HL-60 (cell line): ENCODE data around the gene STK17B.

ENCODE experiments used
- DNase-seq, 2 experiments: peaks; one replicate each; pipeline ENCODE4 v3.0.0-alpha.2; 2010 to 2020; ENCODE audit warnings: low read depth in 1 of 2, low spot score in 1 of 2
- H3K27ac ChIP-seq: fragments of 250-450 bp; sonication (Bioruptor Pico); replicated peaks from 2 replicates; pipeline ENCODE4 v1.5.1; 2020; ENCODE audit warnings: mild to moderate bottlenecking, moderate library complexity
- H3K27me3 ChIP-seq: fragments of 250-450 bp; sonication (Bioruptor Pico); 2 replicates; pipeline ENCODE4 v1.5.1; 2021; ENCODE audit warnings: mild to moderate bottlenecking, moderate library complexity; ENCODE audit not compliant: insufficient read depth, poor library complexity, severe bottlenecking
- H3K4me3 ChIP-seq: replicated peaks from 2 replicates; pipeline ENCODE4 v1.5.1; 2011; ENCODE audit warnings: mild to moderate bottlenecking, control low read depth, low read length; ENCODE audit not compliant: insufficient read depth
- GABPA ChIP-seq: IDR thresholded peaks from 2 replicates; pipeline ENCODE4 v1.6.1; 2012; ENCODE audit warnings: low read depth
- POLR2AphosphoS5 ChIP-seq: IDR thresholded peaks from 2 replicates; pipeline ENCODE4 v1.6.1; 2012; ENCODE audit warnings: low read depth
- SPI1 ChIP-seq: IDR thresholded peaks from 2 replicates; pipeline ENCODE4 v1.6.1; 2012; ENCODE audit warnings: low read depth, mild to moderate bottlenecking, borderline replicate concordance
- TF ChIP-seq, protein P1 (sequence below): IDR thresholded peaks from one replicate; pipeline ENCODE4 v1.5.1; 2011; ENCODE audit warnings: low read length, control low read depth, inconsistent platforms; ENCODE audit not compliant: insufficient read depth
- TF ChIP-seq, protein P2 (sequence below): IDR thresholded peaks from 2 replicates; pipeline ENCODE4 v1.6.1; 2012; ENCODE audit warnings: low read depth; ENCODE audit not compliant: insufficient replicate concordance

STK17B gene

DNA sequence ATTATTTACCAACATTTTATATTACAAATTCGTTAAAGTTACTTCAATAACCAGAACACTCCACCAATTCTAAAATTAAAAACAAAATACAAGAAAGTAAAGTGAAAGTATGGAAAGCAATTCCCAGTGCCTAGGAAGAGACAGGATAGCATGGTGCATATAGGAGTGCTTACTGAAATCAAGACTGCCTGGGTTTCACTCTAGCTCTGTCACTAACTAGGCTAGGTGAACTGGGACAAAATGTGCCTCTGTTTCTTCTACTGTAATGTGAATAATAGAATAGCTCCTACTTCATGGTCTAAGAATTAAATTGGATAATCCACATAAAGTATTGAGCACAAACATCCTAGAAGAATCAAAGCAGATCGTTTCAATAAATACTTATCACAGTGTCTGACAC, 22.6 kb downstream of the STK17B start:
- TF ChIP-seq POLR2AphosphoS5 (no peak), SPI1 (no peak)
- no peak overlapping the region for H3K4me3 ChIP-seq
- DNase-seq = no peak
- no peaks in the 10 kb centered on the region for H3K27me3 ChIP-seq
- no peak overlapping the region for H3K27ac ChIP-seq

DNA sequence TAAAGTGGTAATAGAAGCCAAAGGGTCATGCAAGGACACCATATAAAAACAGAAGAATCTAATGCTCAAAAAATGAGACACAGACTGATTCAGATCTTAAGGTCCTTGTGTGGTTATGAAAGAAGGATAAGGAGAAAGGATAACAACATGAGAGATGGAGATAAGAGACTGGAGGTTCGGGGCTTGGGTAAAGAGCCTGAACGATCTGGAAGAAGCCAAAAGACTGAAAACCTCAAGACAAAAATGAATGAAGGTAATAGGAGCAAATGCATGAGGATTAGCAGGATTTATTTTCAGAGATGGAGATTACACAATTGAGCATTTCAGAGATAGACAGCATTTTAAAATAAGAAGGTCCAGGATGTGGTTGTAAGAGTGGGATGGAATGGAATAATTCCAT, 26.1 kb downstream of the STK17B start:
- H3K27ac ChIP-seq = no peak overlapping the region
- no peaks in the 10 kb centered on the region for H3K27me3 ChIP-seq
- no peak for DNase-seq
- TF ChIP-seq, protein P1, sequence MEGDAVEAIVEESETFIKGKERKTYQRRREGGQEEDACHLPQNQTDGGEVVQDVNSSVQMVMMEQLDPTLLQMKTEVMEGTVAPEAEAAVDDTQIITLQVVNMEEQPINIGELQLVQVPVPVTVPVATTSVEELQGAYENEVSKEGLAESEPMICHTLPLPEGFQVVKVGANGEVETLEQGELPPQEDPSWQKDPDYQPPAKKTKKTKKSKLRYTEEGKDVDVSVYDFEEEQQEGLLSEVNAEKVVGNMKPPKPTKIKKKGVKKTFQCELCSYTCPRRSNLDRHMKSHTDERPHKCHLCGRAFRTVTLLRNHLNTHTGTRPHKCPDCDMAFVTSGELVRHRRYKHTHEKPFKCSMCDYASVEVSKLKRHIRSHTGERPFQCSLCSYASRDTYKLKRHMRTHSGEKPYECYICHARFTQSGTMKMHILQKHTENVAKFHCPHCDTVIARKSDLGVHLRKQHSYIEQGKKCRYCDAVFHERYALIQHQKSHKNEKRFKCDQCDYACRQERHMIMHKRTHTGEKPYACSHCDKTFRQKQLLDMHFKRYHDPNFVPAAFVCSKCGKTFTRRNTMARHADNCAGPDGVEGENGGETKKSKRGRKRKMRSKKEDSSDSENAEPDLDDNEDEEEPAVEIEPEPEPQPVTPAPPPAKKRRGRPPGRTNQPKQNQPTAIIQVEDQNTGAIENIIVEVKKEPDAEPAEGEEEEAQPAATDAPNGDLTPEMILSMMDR = no peak
- TF ChIP-seq SPI1 (no peak), GABPA (no peak), POLR2AphosphoS5 (no peak)
- TF ChIP-seq, protein P2, sequence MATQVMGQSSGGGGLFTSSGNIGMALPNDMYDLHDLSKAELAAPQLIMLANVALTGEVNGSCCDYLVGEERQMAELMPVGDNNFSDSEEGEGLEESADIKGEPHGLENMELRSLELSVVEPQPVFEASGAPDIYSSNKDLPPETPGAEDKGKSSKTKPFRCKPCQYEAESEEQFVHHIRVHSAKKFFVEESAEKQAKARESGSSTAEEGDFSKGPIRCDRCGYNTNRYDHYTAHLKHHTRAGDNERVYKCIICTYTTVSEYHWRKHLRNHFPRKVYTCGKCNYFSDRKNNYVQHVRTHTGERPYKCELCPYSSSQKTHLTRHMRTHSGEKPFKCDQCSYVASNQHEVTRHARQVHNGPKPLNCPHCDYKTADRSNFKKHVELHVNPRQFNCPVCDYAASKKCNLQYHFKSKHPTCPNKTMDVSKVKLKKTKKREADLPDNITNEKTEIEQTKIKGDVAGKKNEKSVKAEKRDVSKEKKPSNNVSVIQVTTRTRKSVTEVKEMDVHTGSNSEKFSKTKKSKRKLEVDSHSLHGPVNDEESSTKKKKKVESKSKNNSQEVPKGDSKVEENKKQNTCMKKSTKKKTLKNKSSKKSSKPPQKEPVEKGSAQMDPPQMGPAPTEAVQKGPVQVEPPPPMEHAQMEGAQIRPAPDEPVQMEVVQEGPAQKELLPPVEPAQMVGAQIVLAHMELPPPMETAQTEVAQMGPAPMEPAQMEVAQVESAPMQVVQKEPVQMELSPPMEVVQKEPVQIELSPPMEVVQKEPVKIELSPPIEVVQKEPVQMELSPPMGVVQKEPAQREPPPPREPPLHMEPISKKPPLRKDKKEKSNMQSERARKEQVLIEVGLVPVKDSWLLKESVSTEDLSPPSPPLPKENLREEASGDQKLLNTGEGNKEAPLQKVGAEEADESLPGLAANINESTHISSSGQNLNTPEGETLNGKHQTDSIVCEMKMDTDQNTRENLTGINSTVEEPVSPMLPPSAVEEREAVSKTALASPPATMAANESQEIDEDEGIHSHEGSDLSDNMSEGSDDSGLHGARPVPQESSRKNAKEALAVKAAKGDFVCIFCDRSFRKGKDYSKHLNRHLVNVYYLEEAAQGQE = no peak
- H3K4me3 ChIP-seq = no peak overlapping the region

DNA sequence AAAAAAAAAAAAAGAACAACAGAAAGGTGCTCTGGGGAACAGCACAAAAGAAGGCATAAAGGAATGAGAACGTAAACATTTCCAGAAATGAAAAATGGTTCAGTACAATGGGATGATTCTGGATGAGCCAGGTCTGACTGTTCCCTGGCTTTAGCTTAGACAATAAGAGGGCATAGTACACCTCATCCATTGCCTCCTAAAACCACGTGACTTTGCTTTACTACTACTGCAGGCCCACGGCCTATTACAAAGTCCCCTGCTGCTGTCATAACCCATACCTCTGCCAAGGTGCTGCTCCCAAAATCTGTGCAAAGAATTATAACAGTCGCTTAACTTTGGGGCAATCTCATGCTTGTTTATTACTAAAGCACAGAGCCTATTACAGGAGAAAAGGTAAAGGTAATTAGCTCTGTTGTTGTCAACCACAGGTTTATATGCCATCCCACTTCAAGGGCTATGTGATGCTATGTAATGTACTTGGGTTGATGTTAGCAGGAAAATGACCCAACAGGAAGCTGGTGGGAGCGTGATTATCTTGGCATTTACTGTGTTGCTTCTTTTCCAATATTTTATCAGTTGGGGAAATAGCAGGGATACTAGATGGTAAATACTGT, 26.8 kb downstream of the STK17B start:
- no peaks in the 10 kb centered on the region for H3K27me3 ChIP-seq
- TF ChIP-seq, protein P2 = no peak
- no peak for TF ChIP-seq SPI1
- TF ChIP-seq, protein P1 = no peak
- TF ChIP-seq GABPA = no peak
- no peak for TF ChIP-seq POLR2AphosphoS5
- H3K4me3 ChIP-seq = no peak overlapping the region
- H3K27ac ChIP-seq = no peak overlapping the region
- no peak for DNase-seq

DNA sequence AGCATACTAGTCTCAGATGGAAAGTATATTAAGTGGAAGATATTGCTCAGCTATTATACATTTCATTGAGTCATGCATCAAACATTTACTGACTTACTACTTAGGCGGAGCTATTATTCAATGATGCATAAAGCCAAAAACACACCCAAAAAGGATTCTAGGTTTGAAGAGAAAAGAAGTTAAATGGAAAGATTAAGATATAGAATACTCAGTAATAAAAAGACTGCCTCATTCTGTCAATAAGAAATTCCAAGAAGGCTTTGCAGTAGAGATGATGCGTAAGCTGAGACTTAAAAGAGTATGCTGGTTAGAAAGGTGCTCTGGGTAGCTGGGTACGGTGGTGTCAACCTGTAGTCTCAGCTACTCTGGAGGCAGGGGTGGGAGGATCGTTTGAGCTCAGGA, 27.6 kb downstream of the STK17B start:
- no peak overlapping the region for H3K4me3 ChIP-seq
- no peak overlapping the region for H3K27ac ChIP-seq

More for the DNA sequence above, 27.6 kb downstream of the STK17B start:
- no peak for TF ChIP-seq GABPA
- TF ChIP-seq POLR2AphosphoS5 = no peak
- no peak for TF ChIP-seq SPI1
- TF ChIP-seq, protein P1 = no peak
- TF ChIP-seq, protein P2 = no peak
- no peaks in the 10 kb centered on the region for H3K27me3 ChIP-seq
- no peak for DNase-seq
